ENCODE data around the gene FMN1. TPM values are rescaled to one million over a fixed set of nuclear protein-coding genes. Genes with fewer than 3 reads are reported as not detected.
A peak's percentile ranks its signal among the peaks of the same experiment; 100 is the strongest.

FMN1 gene
- total and polyA plus RNA-seq, 12 donors, result 0.22 to 5.5 (median 3.3) TPM

GRCh38 chr15:33154351-33155166 is 40.0 kb downstream of the FMN1 start:
- H3K9me3 ChIP-seq, result no peaks in the 10 kb centered on the region
- ATAC-seq (peak; percentile 37 to 78 (median 66)), DNase-seq (peak in 1 of 2 donors; percentile 26)
- intact Hi-C loops (cut with DNase I), result no loop called here
- H3K27me3 ChIP-seq, result no peaks in the 10 kb centered on the region
- H3K4me3 ChIP-seq, result peak overlapping the region in 1 of 10 donors; percentile 44
- no peaks in the 10 kb centered on the region for H3K36me3 ChIP-seq
- peak overlapping the region in 4 of 10 donors; percentile 2 to 82 (median 16) for H3K27ac ChIP-seq
- WGBS, 2 donors, result 71 to 74% methylated on average over 14 of the region's 14 CpGs
- H3K4me1 ChIP-seq, result peaks cover 0 to 50% (median 0%) of the 10 kb centered on the region in 9 donors
- no peak for TF ChIP-seq CTCF (IDR thresholded peaks at IDR 0.05)

- ATAC-seq, result peak in 1 of 8 donors; percentile 17
- no peak for DNase-seq
- peaks cover 0 to 46% (median 0%) of the 10 kb centered on the region in 9 donors for H3K4me1 ChIP-seq
- no peaks in the 10 kb centered on the region for H3K27me3 ChIP-seq
- intact Hi-C loops (cut with DNase I), result no loop called here
- peak overlapping the region in 1 of 10 donors; percentile 82 for H3K27ac ChIP-seq
- no peaks in the 10 kb centered on the region for H3K9me3 ChIP-seq
- no peak for TF ChIP-seq CTCF (IDR thresholded peaks at IDR 0.05)
- 89 to 91% methylated on average over 17 of the region's 17 CpGs for WGBS, 2 donors
- peak overlapping the region in 2 of 10 donors; percentile 4 to 44 for H3K4me3 ChIP-seq
- H3K36me3 ChIP-seq, result no peaks in the 10 kb centered on the region
Measured at GRCh38 chr15:33153548-33153947, 41.0 kb downstream of the FMN1 start.

GRCh38 chr15:33152502-33153109 is 41.9 kb downstream of the FMN1 start:
- ATAC-seq (peak in 7 of 8 donors; percentile 36 to 65 (median 53)), DNase-seq (no peak)
- Histone ChIP-seq H3K4me3 (peak overlapping the region in 1 of 10 donors; percentile 44), H3K27ac (peak overlapping the region in 1 of 10 donors; percentile 82), H3K36me3 (no peaks in the 10 kb centered on the region), H3K9me3 (no peaks in the 10 kb centered on the region), H3K4me1 (peaks cover 0 to 45% (median 0%) of the 10 kb centered on the region in 9 donors), H3K27me3 (no peaks in the 10 kb centered on the region)
- TF ChIP-seq CTCF (IDR thresholded peaks at IDR 0.05), result no peak
- intact Hi-C loops (cut with DNase I), result no loop called here
- 62 to 76% methylated on average over 5 of the region's 5 CpGs for WGBS, 2 donors

- peaks cover 0 to 45% (median 0%) of the 10 kb centered on the region in 9 donors for H3K4me1 ChIP-seq
- no peak overlapping the region for H3K27ac ChIP-seq
- no peaks in the 10 kb centered on the region for H3K9me3 ChIP-seq
- H3K4me3 ChIP-seq, result peak overlapping the region in 1 of 10 donors; percentile 44
- DNase-seq, result no peak
- ATAC-seq, result peak in 2 of 8 donors; percentile 5 to 46
- TF ChIP-seq CTCF (IDR thresholded peaks at IDR 0.05), result no peak
- no peaks in the 10 kb centered on the region for H3K27me3 ChIP-seq
- intact Hi-C loops (cut with DNase I), result no loop called here
- H3K36me3 ChIP-seq, result no peaks in the 10 kb centered on the region
- WGBS, 2 donors, result 51 to 56% methylated on average over 1 of the region's 1 CpG
Measured at GRCh38 chr15:33150971-33151370, 43.5 kb downstream of the FMN1 start.
